AG04449 (cell line): Measurements from ENCODE around the gene TSPOAP1.

ENCODE experiments used
- CTCF ChIA-PET: fragments of 350-600 bp; formaldehyde crosslinking; extraction: SDS; loops from one replicate; lab custom pipeline; 2021; ENCODE audit warnings: antibody characterized with exemption; lab: Yijun Ruan, JAX
- POLR2A ChIA-PET: fragments of 400-600, 350-600 bp; formaldehyde crosslinking; extraction: SDS; loops from one replicate; lab custom pipeline; 2020; ENCODE audit warnings: antibody characterized with exemption, inconsistent platforms; lab: Yijun Ruan, JAX
- DNase-seq: peaks from one replicate; pipeline ENCODE4 v3.0.0-alpha.2; 2010; ENCODE audit warnings: low read depth, low spot score
- H3K4me3 ChIP-seq: 2 replicates; pipeline ENCODE4 v1.5.1; 2011; ENCODE audit warnings: low read depth, mild to moderate bottlenecking, control low read depth, low read length
- TF ChIP-seq, protein P1 (sequence below): IDR thresholded peaks from one replicate; pipeline ENCODE4 v1.5.1; 2011; ENCODE audit warnings: mild to moderate bottlenecking, moderate library complexity, low read length, control low read depth, inconsistent platforms; ENCODE audit not compliant: insufficient read depth; ENCODE audit errors: missing control alignments

The TSPOAP1 gene

GRCh38 chr17:58369214-58370031 lies 40.8 kb upstream of the TSPOAP1 start:
- TF ChIP-seq, protein P1, sequence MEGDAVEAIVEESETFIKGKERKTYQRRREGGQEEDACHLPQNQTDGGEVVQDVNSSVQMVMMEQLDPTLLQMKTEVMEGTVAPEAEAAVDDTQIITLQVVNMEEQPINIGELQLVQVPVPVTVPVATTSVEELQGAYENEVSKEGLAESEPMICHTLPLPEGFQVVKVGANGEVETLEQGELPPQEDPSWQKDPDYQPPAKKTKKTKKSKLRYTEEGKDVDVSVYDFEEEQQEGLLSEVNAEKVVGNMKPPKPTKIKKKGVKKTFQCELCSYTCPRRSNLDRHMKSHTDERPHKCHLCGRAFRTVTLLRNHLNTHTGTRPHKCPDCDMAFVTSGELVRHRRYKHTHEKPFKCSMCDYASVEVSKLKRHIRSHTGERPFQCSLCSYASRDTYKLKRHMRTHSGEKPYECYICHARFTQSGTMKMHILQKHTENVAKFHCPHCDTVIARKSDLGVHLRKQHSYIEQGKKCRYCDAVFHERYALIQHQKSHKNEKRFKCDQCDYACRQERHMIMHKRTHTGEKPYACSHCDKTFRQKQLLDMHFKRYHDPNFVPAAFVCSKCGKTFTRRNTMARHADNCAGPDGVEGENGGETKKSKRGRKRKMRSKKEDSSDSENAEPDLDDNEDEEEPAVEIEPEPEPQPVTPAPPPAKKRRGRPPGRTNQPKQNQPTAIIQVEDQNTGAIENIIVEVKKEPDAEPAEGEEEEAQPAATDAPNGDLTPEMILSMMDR: no peak
- CTCF ChIA-PET: interaction anchor here (1.3 kb wide), 1 partner anchor 48 kb away, joined by 3 read pairs; the partner anchor contains the start of gene RNF43
- no peak for DNase-seq
- POLR2A ChIA-PET: no interaction called here
- no peak overlapping the region for H3K4me3 ChIP-seq

GRCh38 chr17:58368860-58369213 lies 40.2 kb upstream of the TSPOAP1 start:
- ChIA-PET CTCF (interaction anchor here (1.3 kb wide), 1 partner anchor 49 kb away, joined by 3 read pairs; the partner anchor contains the start of gene RNF43), POLR2A (no interaction called here)

DNA sequence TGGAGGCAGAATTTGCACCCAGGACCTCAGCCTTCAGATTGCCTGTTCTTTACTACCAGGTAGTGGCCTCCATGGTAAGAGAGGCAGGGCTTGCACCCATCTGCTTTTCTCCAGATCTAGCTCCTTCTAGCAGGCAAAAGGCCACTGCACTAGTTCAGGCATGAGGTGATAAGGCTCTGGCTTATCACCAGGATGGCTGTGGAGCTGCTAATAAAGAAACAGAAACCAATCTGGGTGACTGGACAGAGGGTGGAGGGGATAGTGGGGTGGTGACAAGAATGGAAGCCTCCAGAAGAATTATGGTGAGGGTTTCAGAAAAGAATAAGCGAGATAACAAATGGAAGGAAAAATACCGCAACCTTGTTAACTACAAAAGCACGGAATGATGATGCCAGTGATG lies 38.9 kb upstream of the TSPOAP1 start:
- ChIA-PET CTCF (no interaction called here), POLR2A (no interaction called here)
- TF ChIP-seq, protein P1: no peak
- no peak overlapping the region for H3K4me3 ChIP-seq
- no peak for DNase-seq

More at GRCh38 chr17:58368860-58369213, 40.2 kb upstream of the TSPOAP1 start:
- TF ChIP-seq, protein P1: no peak
- DNase-seq: no peak
- no peak overlapping the region for H3K4me3 ChIP-seq

DNA sequence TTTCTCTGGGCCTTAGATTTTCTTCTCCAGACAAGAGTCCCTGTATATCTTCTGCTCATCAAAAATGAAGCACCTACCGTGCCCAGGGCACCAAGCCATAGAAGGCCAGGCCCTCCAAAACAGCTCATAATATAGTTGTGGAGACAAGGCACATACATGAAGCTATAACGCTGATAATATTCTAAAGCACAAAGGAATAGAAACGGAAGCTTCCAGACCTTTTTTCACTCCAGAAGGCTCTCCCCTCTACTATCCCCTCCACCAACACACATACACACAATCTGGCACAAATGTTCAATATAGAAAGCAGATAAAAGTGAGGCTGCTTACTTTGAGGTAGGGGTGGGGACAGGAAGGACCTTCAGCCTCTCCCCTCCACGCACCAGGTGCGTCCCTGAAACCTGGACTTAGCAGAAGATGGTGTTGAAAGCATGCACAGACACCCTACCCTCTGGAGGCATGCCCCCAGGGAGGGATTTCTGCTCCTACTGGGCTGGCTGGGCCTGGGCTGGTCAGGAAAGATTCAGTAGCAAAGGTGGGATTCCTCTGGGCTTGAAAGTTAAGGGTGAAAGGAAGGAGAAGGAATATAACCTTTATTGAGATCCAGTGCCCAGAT lies 37.5 kb upstream of the TSPOAP1 start:
- no peak overlapping the region for H3K4me3 ChIP-seq
- CTCF ChIA-PET: interaction anchor here (1.1 kb wide), 1 partner anchor 13 kb away, joined by 3 read pairs; no protein-coding TSS in a partner anchor
- DNase-seq: no peak
- POLR2A ChIA-PET: interaction anchor here (3.4 kb wide), 1 partner anchor 13 kb away, joined by 11 read pairs; the partner anchor contains the start of gene SUPT4H1
- TF ChIP-seq, protein P1: no peak

GRCh38 chr17:58365185-58365979 lies 36.8 kb upstream of the TSPOAP1 start:
- TF ChIP-seq, protein P1: no peak
- ChIA-PET POLR2A (interaction anchor here (3.4 kb wide), 1 partner anchor 13 kb away, joined by 11 read pairs; the partner anchor contains the start of gene SUPT4H1), CTCF (no interaction called here)
- DNase-seq: no peak
- H3K4me3 ChIP-seq: no peak overlapping the region
